H9 (cell line): Measurements from ENCODE around the gene LUZP2. TPM values are rescaled to one million over a fixed set of nuclear protein-coding genes. Genes with fewer than 3 reads are reported as not detected.

Experiments
- DNase-seq: peaks from one replicate; pipeline ENCODE4 v3.0.0-alpha.2; 2017
- H2AFZ ChIP-seq: one replicate; pipeline ENCODE4 v1.6.1; 2013; ENCODE audit warnings: mild to moderate bottlenecking, low read length, control low read depth, moderate library complexity
- H2AK5ac ChIP-seq: 2 replicates; pipeline ENCODE4 v1.6.1; 2013; ENCODE audit warnings: low read length, control low read depth, mixed read lengths; ENCODE audit not compliant: insufficient read length
- H2BK120ac ChIP-seq: one replicate; pipeline ENCODE4 v1.6.1; 2013; ENCODE audit warnings: low read depth, mild to moderate bottlenecking, low read length, control low read depth, inconsistent platforms; ENCODE audit not compliant: poor library complexity, severe bottlenecking
- H2BK12ac ChIP-seq: 2 replicates; pipeline ENCODE4 v1.6.1; 2013; ENCODE audit warnings: low read length, control low read depth, mixed read lengths, low read depth; ENCODE audit not compliant: insufficient read length
- H2BK15ac ChIP-seq: 2 replicates; pipeline ENCODE4 v1.6.1; 2013; ENCODE audit warnings: low read depth, low read length, control low read depth
- H2BK20ac ChIP-seq: one replicate; pipeline ENCODE4 v1.6.1; 2013; ENCODE audit warnings: low read depth, mild to moderate bottlenecking, low read length, control low read depth, inconsistent platforms; ENCODE audit not compliant: poor library complexity, severe bottlenecking
- H2BK5ac ChIP-seq: 2 replicates; pipeline ENCODE4 v1.6.1; 2013; ENCODE audit warnings: low read length, control low read depth, mixed read lengths; ENCODE audit not compliant: insufficient read length
- H3K14ac ChIP-seq: 2 replicates; pipeline ENCODE4 v1.6.1; 2013; ENCODE audit warnings: low read length, control low read depth; ENCODE audit not compliant: insufficient read depth
- H3K18ac ChIP-seq: 2 replicates; pipeline ENCODE4 v1.6.1; 2013; ENCODE audit warnings: low read depth, mild to moderate bottlenecking, mixed read lengths, low read length, control low read depth; ENCODE audit not compliant: insufficient read length
- H3K23ac ChIP-seq: 2 replicates; pipeline ENCODE4 v1.6.1; 2013; ENCODE audit warnings: low read length, control low read depth, mixed read lengths, low read depth; ENCODE audit not compliant: insufficient read length
- H3K23me2 ChIP-seq: 2 replicates; pipeline ENCODE4 v1.6.1; 2013; ENCODE audit warnings: low read depth, mild to moderate bottlenecking, mixed read lengths, low read length, control low read depth; ENCODE audit not compliant: insufficient read length, poor library complexity, severe bottlenecking
- H3K27ac ChIP-seq: 2 replicates; pipeline ENCODE4 v1.5.1; 2013; ENCODE audit warnings: low read length, control low read depth, mixed read lengths, low read depth; ENCODE audit not compliant: insufficient read length
- H3K27me3 ChIP-seq: 2 replicates; pipeline ENCODE4 v1.6.1; 2013; ENCODE audit warnings: low read length, control low read depth, inconsistent platforms; ENCODE audit not compliant: insufficient read depth
- H3K4ac ChIP-seq: 2 replicates; pipeline ENCODE4 v1.6.1; 2013; ENCODE audit warnings: low read depth, mild to moderate bottlenecking, control low read depth, inconsistent platforms, low read length, moderate library complexity
- H3K4me1 ChIP-seq: 2 replicates; pipeline ENCODE4 v1.6.1; 2013; ENCODE audit warnings: low read length, control low read depth, inconsistent platforms; ENCODE audit not compliant: insufficient read depth
- H3K4me2 ChIP-seq: 2 replicates; pipeline ENCODE4 v1.6.1; 2013; ENCODE audit warnings: low read length, control low read depth, mixed read lengths; ENCODE audit not compliant: insufficient read length, insufficient read depth
- H3K56ac ChIP-seq: 2 replicates; pipeline ENCODE4 v1.6.1; 2013; ENCODE audit warnings: low read depth, mild to moderate bottlenecking, mixed read lengths, low read length, control low read depth; ENCODE audit not compliant: insufficient read length
- H3K79me1 ChIP-seq: 2 replicates; pipeline ENCODE4 v1.6.1; 2013; ENCODE audit warnings: low read depth, mild to moderate bottlenecking, moderate library complexity, low read length, control low read depth, inconsistent platforms; ENCODE audit not compliant: insufficient read depth, poor library complexity, severe bottlenecking
- H3K79me2 ChIP-seq: 2 replicates; pipeline ENCODE4 v1.6.1; 2013; ENCODE audit warnings: low read length, control low read depth, inconsistent platforms; ENCODE audit not compliant: insufficient read depth
- H3K9ac ChIP-seq: 2 replicates; pipeline ENCODE4 v1.6.1; 2013; ENCODE audit warnings: low read length, control low read depth, mixed read lengths; ENCODE audit not compliant: insufficient read length; ENCODE audit errors: extremely low read depth
- H3K9me3 ChIP-seq: one replicate; pipeline ENCODE4 v1.6.1; 2013; ENCODE audit warnings: low read depth, low read length, inconsistent platforms; ENCODE audit not compliant: control insufficient read depth
- H3T11ph ChIP-seq: one replicate; pipeline ENCODE4 v1.6.1; 2013; ENCODE audit warnings: mild to moderate bottlenecking, low read length, control low read depth, inconsistent platforms
- H4K20me1 ChIP-seq: one replicate; pipeline ENCODE4 v1.6.1; 2013; ENCODE audit not compliant: control insufficient read depth, insufficient read length, insufficient read depth
- H4K5ac ChIP-seq: 2 replicates; pipeline ENCODE4 v1.6.1; 2013; ENCODE audit warnings: low read depth, mild to moderate bottlenecking, mixed read lengths, low read length, control low read depth; ENCODE audit not compliant: insufficient read length
- H4K8ac ChIP-seq: replicated peaks from 2 replicates; pipeline ENCODE4 v1.6.1; 2013; ENCODE audit warnings: low read length, control low read depth, mixed read lengths, low read depth; ENCODE audit not compliant: insufficient read length
- H4K91ac ChIP-seq: 2 replicates; pipeline ENCODE4 v1.6.1; 2013; ENCODE audit warnings: low read depth, mild to moderate bottlenecking, moderate library complexity, mixed read lengths, low read length, control low read depth; ENCODE audit not compliant: insufficient read length
- H3K27ac Mint-ChIP-seq, 3 experiments: 2 replicates in 2 of 3; 3 replicates in 1 of 3; pipeline ENCODE4 v1.8.0; 2020 to 2021; ENCODE audit warnings: mixed read lengths in 3 of 3, mild to moderate bottlenecking in 1 of 3, moderate library complexity in 1 of 3
- H3K27me3 Mint-ChIP-seq: 2 replicates; pipeline ENCODE4 v1.8.0; 2021; ENCODE audit warnings: low read depth, mild to moderate bottlenecking, moderate library complexity, mixed read lengths
- H3K36me3 Mint-ChIP-seq, 3 experiments: 2 replicates in 2 of 3; 3 replicates in 1 of 3; pipeline ENCODE4 v1.8.0; 2020 to 2021; ENCODE audit warnings: low read depth in 3 of 3, mixed read lengths in 3 of 3; ENCODE audit not compliant: insufficient read depth in 1 of 3
- H3K4me1 Mint-ChIP-seq, 2 experiments: 2 replicates each; pipeline ENCODE4 v1.8.0; 2020; ENCODE audit warnings: mixed read lengths in 2 of 2
- H3K4me3 Mint-ChIP-seq, 2 experiments: 2 replicates in 1 of 2; 3 replicates in 1 of 2; pipeline ENCODE4 v1.8.0; 2020 to 2021; ENCODE audit warnings: mild to moderate bottlenecking in 2 of 2, mixed read lengths in 2 of 2, moderate library complexity in 1 of 2
- H3K9me3 Mint-ChIP-seq, 2 experiments: 2 replicates in 1 of 2; 3 replicates in 1 of 2; pipeline ENCODE4 v1.8.0; 2020; ENCODE audit warnings: mild to moderate bottlenecking in 2 of 2, mixed read lengths in 2 of 2, moderate library complexity in 1 of 2
- WGBS: extraction: QIAGEN DNeasy Blood & Tissue Kit; methylation state at CpG from one replicate; pipeline ENCODE4 v1.1.7; 2013; ENCODE audit warnings: missing lambda C conversion rate, low lambda C conversion rate, mixed read lengths; ENCODE audit not compliant: insufficient read length; ENCODE audit errors: extremely low coverage; 5-methylcytosine and 5-hydroxymethylcytosine counted together
- total RNA-seq: library from RNA; stranded (reverse); gene quantifications from 2 replicates; pipeline ENCODE4 v1.2.1, GENCODE V29; 2021
- TF ChIP-seq, protein P1 (sequence below): fragments of 200-600 bp; sonication (generic); conservative IDR thresholded peaks from 3 replicates; pipeline ENCODE4 v1.8.0; 2021; ENCODE audit warnings: antibody characterized with exemption, mild to moderate bottlenecking

Gene LUZP2
- total RNA-seq, 1 experiment from 2014 or later = 25.4 TPM

DNA sequence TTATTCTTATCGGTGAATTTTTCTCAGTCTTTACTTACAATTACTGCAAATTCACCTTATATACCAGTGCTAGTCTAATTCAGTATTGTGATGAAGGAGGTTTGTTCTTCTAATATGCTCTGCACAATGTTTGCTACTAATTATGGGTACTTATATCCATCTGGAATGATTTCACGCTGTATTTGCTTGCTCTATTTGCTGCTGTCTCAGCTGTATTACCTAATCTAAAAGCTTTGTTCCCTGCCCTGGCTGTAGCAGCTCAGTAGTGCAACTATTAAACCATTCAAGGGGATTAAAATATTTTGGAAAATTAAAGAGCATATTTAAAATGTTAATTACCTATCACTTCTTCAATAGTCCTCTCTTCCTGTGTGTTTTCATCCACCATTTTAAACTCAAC is 375.3 kb downstream of the LUZP2 start:
- no peak overlapping the region for H3K27ac Mint-ChIP-seq
- no peak for DNase-seq

More for the DNA sequence above, 375.3 kb downstream of the LUZP2 start:
- Histone ChIP-seq H3K18ac (no peak overlapping the region), H3K23me2 (no peaks in the 10 kb centered on the region), H3K79me2 (no peaks in the 10 kb centered on the region), H4K20me1 (no peaks in the 10 kb centered on the region), H2BK5ac (no peak overlapping the region), H3K79me1 (no peaks in the 10 kb centered on the region), H2BK15ac (no peak overlapping the region), H3K27me3 (no peaks in the 10 kb centered on the region), H2BK12ac (no peak overlapping the region), H2BK120ac (no peak overlapping the region), H3K4me1 (no peaks in the 10 kb centered on the region), H4K91ac (no peak overlapping the region), H3K14ac (no peak overlapping the region), H3K9ac (no peak overlapping the region), H4K8ac (no peak overlapping the region), H3K27ac (no peak overlapping the region), H2AK5ac (no peak overlapping the region), H3K4me2 (no peak overlapping the region), H3K23ac (no peak overlapping the region), H3K9me3 (no peaks in the 10 kb centered on the region), H4K5ac (no peak overlapping the region), H2AFZ (no peak overlapping the region), H3T11ph (no peak overlapping the region), H3K56ac (no peak overlapping the region), H2BK20ac (no peak overlapping the region), H3K4ac (no peak overlapping the region)
- no peaks in the 10 kb centered on the region for H3K4me1 Mint-ChIP-seq
- TF ChIP-seq, protein P1, sequence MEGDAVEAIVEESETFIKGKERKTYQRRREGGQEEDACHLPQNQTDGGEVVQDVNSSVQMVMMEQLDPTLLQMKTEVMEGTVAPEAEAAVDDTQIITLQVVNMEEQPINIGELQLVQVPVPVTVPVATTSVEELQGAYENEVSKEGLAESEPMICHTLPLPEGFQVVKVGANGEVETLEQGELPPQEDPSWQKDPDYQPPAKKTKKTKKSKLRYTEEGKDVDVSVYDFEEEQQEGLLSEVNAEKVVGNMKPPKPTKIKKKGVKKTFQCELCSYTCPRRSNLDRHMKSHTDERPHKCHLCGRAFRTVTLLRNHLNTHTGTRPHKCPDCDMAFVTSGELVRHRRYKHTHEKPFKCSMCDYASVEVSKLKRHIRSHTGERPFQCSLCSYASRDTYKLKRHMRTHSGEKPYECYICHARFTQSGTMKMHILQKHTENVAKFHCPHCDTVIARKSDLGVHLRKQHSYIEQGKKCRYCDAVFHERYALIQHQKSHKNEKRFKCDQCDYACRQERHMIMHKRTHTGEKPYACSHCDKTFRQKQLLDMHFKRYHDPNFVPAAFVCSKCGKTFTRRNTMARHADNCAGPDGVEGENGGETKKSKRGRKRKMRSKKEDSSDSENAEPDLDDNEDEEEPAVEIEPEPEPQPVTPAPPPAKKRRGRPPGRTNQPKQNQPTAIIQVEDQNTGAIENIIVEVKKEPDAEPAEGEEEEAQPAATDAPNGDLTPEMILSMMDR = no peak
- H3K4me3 Mint-ChIP-seq = no peak overlapping the region
- H3K36me3 Mint-ChIP-seq = no peaks in the 10 kb centered on the region; a peak in 1 of 7 replicates
- H3K27me3 Mint-ChIP-seq = no peaks in the 10 kb centered on the region
- no CpG with 5 or more reads among the region's 2 CpGs for WGBS
- peaks cover 0 to 4% of the 10 kb centered on the region in 2 experiments; a peak in 4 of 5 replicates for H3K9me3 Mint-ChIP-seq
